Stimulated activated CD4-positive, alpha-beta T cell treated with anti-CD3 and anti-CD28 coated beads, Interleukin-4, amount 100 ng/mL, for 24 hours (primary cell): ENCODE measurements around the gene CCDC63.

Experiments
- DNase-seq: peaks from one replicate; pipeline ENCODE4 v3.0.0-alpha.2; 2020

Gene CCDC63

GRCh38 chr12:110846615-110847566 is at the start of gene CCDC63:
Gene CCDC63 (plus strand): TSS chr12:110846987. CDS start chr12:110852955, 5,968 bp downstream.
- DNase-seq: no peak

DNA sequence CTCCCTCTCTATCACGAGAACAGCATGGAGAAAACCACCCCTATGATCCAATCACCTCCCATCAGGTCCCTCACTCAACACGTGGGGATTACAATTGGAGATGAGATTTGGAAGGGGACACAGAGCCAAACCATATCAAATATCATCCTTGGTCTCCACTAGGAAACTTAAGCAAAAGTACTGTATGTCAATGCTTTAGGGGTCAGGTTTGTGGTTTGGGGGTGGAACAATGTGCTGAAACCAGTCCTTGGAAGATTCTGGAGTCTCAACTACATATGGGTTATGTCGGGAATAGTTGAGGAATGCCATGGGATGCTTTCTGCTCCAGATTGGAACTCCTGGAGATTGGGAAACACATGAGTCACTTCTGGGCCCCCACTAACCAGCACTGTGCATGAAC is 48.3 kb upstream of the CCDC63 start:
- DNase-seq: no peak

- DNase-seq: no peak
Observed at GRCh38 chr12:110802489-110802888, 44.3 kb upstream of the CCDC63 start.

- no peak for DNase-seq
Observed at GRCh38 chr12:110804406-110804805, 42.4 kb upstream of the CCDC63 start.

DNA sequence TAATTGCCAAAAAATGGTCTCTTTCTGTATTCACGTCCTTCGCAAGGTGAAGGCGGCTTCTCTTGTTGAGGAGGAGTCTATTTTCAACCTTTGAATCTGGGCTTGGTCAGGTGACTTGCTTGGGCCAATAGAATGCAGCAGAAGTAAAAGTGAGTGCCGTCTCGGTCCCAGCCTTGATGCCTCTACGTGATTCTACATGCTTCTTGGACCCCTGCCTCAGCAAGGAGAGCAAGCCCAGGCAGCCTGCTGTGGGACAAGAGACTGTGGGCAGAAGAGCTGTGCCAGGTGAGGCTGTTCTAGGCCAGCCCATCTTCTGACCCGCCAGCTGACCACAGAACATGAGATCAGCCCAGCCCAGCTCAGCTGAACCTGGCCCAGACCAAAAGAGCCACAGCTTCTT is 39.1 kb upstream of the CCDC63 start:
- DNase-seq: no peak

DNA sequence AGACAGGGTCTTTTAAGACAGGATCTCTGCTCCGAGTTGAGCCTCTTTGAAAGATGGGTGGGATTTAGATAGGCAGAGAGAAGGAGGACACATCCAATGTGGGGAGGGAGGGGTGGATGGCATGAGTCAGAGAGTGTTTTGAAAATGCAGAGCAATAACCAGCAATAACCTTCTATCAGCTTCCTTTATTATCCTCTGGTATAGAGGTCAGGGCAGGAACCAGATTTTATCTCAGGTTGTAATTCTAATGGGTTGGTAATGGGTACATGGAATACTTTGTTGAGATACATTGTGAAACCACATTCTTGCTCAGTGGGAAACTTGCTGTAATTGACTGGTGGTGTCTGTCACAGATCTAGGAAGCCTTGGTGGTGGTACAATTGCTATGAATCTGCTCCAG is 37.6 kb upstream of the CCDC63 start:
- DNase-seq: no peak

GRCh38 chr12:110811972-110812371 is 34.8 kb upstream of the CCDC63 start:
- DNase-seq: no peak

- DNase-seq: no peak
Observed at GRCh38 chr12:110813285-110813684, 33.5 kb upstream of the CCDC63 start.

DNA sequence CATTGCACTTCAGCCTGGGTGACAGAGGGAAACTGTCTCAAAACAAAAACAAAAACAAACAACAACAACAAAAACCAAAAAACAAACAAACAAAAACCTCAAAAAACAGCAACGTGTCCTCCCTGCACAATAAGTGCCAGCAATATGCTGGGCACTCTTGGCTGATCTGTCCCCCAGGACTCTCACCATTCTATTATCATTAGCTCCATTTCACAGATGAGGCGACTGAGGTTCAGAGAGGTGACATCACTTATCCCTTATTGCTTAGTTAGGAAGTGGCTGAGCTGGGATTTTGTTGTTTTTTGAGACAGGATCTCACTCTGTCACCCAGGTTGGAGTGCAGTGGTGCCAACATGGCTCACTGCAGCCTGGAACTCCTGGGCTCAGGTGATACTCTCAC is 33.0 kb upstream of the CCDC63 start:
- no peak for DNase-seq

DNA sequence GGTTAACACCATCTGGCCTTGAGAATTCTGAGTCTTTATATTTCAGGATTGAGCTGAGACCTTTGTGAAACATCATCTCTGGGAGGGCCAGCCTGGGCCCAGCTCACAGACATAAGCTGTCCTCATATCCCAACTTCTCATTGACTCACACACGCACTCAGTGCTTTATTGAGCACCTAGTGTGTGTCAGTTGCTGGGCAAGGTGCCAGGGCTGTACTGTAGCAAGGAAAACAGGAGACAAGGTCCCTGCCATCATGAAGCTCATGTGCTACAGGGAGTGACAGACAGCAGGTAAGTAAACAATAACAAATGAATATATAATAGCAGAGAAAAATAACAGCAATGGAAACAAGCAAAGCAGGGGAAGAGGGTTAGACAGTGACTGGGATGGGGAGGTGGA is 30.5 kb upstream of the CCDC63 start:
- DNase-seq: no peak

- no peak for DNase-seq
Observed at GRCh38 chr12:110816779-110817178, 30.0 kb upstream of the CCDC63 start.

- no peak for DNase-seq
Observed at GRCh38 chr12:110818511-110818910, 28.3 kb upstream of the CCDC63 start.

GRCh38 chr12:110819150-110819549 is 27.6 kb upstream of the CCDC63 start:
- no peak for DNase-seq

- no peak for DNase-seq
Observed at GRCh38 chr12:110819646-110820045, 27.1 kb upstream of the CCDC63 start.

GRCh38 chr12:110821917-110822316 is 24.9 kb upstream of the CCDC63 start:
- DNase-seq: no peak

DNA sequence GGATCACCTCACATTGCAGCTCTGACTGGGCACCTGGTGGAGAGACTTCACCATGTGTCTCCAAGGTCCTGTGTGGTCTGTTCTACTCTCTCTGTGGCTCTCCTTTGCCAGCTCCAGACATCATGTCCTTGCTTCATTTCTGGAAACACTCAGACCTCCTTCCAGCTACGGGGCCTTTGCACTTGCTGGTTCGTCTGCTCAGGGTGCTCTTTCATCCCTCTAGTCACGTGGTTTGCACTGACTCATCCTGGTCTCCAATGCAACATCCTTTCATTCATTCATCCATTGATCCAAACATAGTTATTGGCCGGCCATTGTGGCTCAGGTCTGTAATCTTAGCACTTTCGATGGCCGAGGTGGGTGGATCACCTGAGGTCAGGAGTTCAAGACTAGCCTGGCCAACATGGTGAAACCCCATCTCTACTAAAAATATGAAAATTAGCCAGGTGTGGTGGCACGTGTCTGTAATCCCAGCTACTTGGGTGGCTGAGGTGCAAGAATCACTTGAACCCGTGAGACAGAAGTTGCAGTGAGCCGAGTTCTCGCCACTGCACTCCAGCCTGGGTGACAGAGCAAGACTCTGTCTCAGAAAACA is 23.9 kb upstream of the CCDC63 start:
- no peak for DNase-seq

GRCh38 chr12:110824342-110824741 is 22.4 kb upstream of the CCDC63 start:
- no peak for DNase-seq

GRCh38 chr12:110825530-110825929 is 21.3 kb upstream of the CCDC63 start:
- DNase-seq: no peak

DNA sequence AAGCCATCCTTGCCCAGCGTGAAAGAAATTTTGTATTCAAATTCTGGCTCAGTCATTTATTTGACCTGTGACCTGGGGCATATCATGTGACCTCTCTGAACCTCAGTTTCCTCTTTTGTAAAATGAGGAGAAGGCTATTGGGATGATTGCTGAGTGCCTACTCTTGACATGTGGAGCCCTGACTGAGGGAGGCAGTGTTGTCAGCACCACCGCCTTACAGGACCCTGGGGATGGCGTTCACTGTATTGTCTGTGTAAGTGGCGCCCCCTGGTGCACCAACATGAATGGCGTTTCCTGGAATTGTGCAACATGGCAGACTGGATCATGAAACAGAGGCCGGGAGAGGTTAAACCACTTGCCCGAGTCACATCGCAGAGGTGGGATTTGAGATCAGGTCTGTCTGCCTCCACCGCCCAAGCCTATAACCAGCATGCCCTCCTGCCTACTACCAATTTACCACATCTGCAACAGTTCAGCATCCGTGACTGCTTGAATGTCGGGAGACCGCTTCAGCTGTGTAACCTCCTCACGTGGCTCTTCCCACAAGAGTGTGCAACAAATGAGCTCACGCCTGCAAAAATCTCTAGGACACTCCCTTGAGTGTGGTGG is 20.1 kb upstream of the CCDC63 start:
- peak; percentile 92 for DNase-seq

- no peak for DNase-seq
Observed at GRCh38 chr12:110829308-110829707, 17.5 kb upstream of the CCDC63 start.

- no peak for DNase-seq
Observed at GRCh38 chr12:110836291-110836690, 10.5 kb upstream of the CCDC63 start.

DNA sequence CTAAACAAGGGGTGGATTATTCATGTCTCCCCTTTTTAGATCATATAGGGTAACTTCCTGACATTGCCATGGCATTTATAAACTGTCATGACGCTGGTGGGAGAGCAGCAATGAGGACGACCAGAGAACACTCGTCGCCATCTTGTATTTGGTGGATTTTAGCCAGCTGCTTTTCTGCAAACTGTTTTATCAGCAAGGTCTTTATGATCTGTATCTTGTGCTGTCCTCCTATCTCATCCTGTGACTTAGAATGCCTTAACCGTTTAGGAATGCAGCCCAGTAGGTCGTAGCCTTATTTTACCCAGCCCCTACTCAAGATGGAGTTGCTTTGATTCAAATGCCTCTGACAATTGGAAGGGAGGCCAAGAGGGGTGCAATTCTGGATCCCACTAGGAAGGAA is 5.8 kb upstream of the CCDC63 start:
- DNase-seq: no peak

- no peak for DNase-seq
Observed at GRCh38 chr12:110844131-110844530, 2.7 kb upstream of the CCDC63 start.
